Effector memory CD4-positive, alpha-beta T cell (primary cell): ENCODE results near the gene OR51M1.

Source experiments
- DNase-seq, 3 donors: peaks; one replicate each; pipeline ENCODE4 v3.0.0-alpha.2; 2020
- H3K27ac ChIP-seq: 2 replicates; pipeline ENCODE4 v1.7.0; 2013; ENCODE audit warnings: mild to moderate bottlenecking, low read length, moderate library complexity; ENCODE audit not compliant: insufficient read depth, poor library complexity, severe bottlenecking
- H3K27me3 ChIP-seq: replicated peaks from 2 replicates; pipeline ENCODE4 v1.7.0; 2013; ENCODE audit warnings: mild to moderate bottlenecking, low read length; ENCODE audit not compliant: insufficient read depth, control insufficient read depth, poor library complexity, severe bottlenecking
- H3K36me3 ChIP-seq: 2 replicates; pipeline ENCODE4 v1.7.0; 2013; ENCODE audit warnings: mild to moderate bottlenecking, low read length, moderate library complexity; ENCODE audit not compliant: control insufficient read depth, insufficient read depth
- H3K4me1 ChIP-seq: 2 replicates; pipeline ENCODE4 v1.7.0; 2013; ENCODE audit warnings: low read length, mild to moderate bottlenecking; ENCODE audit not compliant: control insufficient read depth, insufficient read depth, poor library complexity, severe bottlenecking
- H3K4me3 ChIP-seq: 2 replicates; pipeline ENCODE4 v1.7.0; 2013; ENCODE audit warnings: low read length, low read depth, mild to moderate bottlenecking; ENCODE audit not compliant: insufficient read depth, poor library complexity, severe bottlenecking
- H3K9me3 ChIP-seq: 2 replicates; pipeline ENCODE4 v1.7.0; 2013; ENCODE audit warnings: mild to moderate bottlenecking, low read length, moderate library complexity; ENCODE audit not compliant: control insufficient read depth

OR51M1 gene

GRCh38 chr11:5384335-5384734 lies 723 bp downstream of the OR51M1 start:
- H3K27ac ChIP-seq: no peak overlapping the region
- H3K36me3 ChIP-seq: no peaks in the 10 kb centered on the region
- H3K9me3 ChIP-seq: no peaks in the 10 kb centered on the region
- DNase-seq: no peak
- no peak overlapping the region for H3K4me3 ChIP-seq
- H3K27me3 ChIP-seq: no peaks in the 10 kb centered on the region
- no peaks in the 10 kb centered on the region for H3K4me1 ChIP-seq

GRCh38 chr11:5390210-5390609 lies 6.6 kb downstream of the OR51M1 start:
- no peaks in the 10 kb centered on the region for H3K9me3 ChIP-seq
- DNase-seq: no peak

DNA sequence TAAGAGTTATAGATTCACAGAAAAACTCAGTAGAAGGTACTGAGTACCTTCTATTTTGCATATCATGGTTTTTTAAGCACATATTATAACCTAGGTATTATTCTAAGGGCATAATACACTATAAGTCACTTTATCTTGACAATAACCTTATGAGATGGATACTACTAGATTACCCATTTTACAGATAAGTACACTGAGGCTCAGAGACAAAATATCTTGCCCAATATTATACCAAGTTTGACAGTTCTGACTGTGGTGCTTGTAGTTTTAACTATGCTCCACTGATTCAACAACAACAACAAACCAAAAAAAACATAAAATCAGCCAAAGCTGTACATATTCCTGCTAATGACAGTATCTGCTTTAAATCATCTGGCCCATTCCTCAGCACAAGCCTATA lies 10.5 kb downstream of the OR51M1 start:
- no peak for DNase-seq

More at GRCh38 chr11:5390210-5390609, 6.6 kb downstream of the OR51M1 start:
- Histone ChIP-seq H3K4me3 (no peak overlapping the region), H3K36me3 (no peaks in the 10 kb centered on the region), H3K27ac (no peak overlapping the region), H3K27me3 (no peaks in the 10 kb centered on the region), H3K4me1 (no peaks in the 10 kb centered on the region)

DNA sequence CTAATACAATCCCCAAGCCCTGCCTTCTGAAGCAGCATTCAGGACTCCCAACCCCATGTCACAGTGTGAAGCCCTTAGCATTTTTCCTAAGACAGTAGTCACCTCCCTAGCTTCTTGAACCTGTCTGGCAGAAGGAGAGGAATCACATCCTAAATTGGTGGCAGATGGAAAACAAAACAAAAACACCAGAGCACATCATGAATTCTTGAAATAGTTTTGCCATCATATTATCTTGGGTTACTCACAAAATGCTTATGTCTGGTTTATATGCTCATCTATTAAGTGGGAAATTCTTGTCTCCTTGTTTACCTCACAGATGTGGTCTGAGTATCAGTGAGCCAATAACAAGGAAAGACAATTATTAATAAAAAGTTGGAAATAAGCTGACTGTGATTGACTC lies 15.3 kb downstream of the OR51M1 start:
- Histone ChIP-seq H3K9me3 (no peaks in the 10 kb centered on the region), H3K4me3 (no peak overlapping the region), H3K4me1 (no peaks in the 10 kb centered on the region), H3K36me3 (no peaks in the 10 kb centered on the region), H3K27me3 (no peaks in the 10 kb centered on the region), H3K27ac (no peak overlapping the region)
- no peak for DNase-seq

More for the DNA sequence above, 10.5 kb downstream of the OR51M1 start:
- H3K4me1 ChIP-seq: no peaks in the 10 kb centered on the region
- H3K27me3 ChIP-seq: no peaks in the 10 kb centered on the region
- no peaks in the 10 kb centered on the region for H3K9me3 ChIP-seq
- H3K36me3 ChIP-seq: no peaks in the 10 kb centered on the region
- no peak overlapping the region for H3K27ac ChIP-seq
- no peak overlapping the region for H3K4me3 ChIP-seq

DNA sequence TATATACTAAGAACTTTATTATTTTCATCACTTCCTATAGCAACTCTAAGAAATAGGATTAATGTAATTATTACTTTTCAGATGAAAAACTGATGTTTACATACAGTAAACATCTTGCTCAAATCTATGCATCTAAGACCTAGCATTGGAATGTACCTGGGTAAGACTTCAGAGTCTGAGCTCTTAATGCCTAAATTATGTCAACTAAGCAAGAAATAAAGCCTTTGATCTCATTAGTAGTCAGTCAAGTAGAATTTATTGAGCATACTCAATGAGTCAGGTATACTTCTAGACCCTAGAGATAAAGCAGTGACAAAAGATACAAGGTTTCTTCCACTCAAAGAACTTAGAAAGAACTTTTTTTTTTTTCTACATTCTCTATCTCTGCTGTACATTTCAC lies 21.6 kb downstream of the OR51M1 start:
- Histone ChIP-seq H3K4me1 (no peaks in the 10 kb centered on the region), H3K27me3 (no peaks in the 10 kb centered on the region), H3K9me3 (no peaks in the 10 kb centered on the region), H3K4me3 (no peak overlapping the region), H3K27ac (no peak overlapping the region), H3K36me3 (no peaks in the 10 kb centered on the region)
- no peak for DNase-seq

- DNase-seq: no peak
- no peaks in the 10 kb centered on the region for H3K36me3 ChIP-seq
- H3K27me3 ChIP-seq: no peaks in the 10 kb centered on the region
- no peaks in the 10 kb centered on the region for H3K4me1 ChIP-seq
- no peak overlapping the region for H3K27ac ChIP-seq
- H3K9me3 ChIP-seq: no peaks in the 10 kb centered on the region
- H3K4me3 ChIP-seq: no peak overlapping the region
Measured at GRCh38 chr11:5420993-5421392, 37.4 kb downstream of the OR51M1 start.

DNA sequence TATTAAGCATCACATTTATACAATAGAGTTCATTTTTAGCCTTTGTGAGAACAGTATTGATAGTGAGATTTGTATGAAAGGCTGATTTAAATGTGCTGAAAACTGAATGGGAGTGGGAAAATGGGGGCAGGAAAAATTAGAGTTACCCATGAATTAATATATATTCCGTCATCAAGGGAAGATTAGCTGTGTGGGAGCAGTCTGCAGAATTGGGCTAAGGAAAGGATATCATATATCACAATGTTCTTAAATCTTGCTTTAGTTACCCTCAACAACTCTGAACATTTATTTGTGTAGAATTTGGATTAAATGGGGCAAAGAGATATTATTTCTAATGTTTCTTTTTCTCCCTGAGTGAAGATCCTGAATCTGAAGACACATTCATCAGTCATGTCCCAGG lies 38.2 kb downstream of the OR51M1 start, which contains the start of gene OR51Q1:
Gene OR51Q1 (plus strand): TSS at position 301 of the 400 bp plus-strand sequence. CDS start 90 bp downstream, at position 391.
- Histone ChIP-seq H3K4me1 (no peaks in the 10 kb centered on the region), H3K9me3 (no peaks in the 10 kb centered on the region)

GRCh38 chr11:5423131-5423530 lies 39.5 kb downstream of the OR51M1 start:
- DNase-seq: no peak
- Histone ChIP-seq H3K9me3 (no peaks in the 10 kb centered on the region), H3K4me1 (no peaks in the 10 kb centered on the region), H3K36me3 (no peaks in the 10 kb centered on the region), H3K27ac (no peak overlapping the region), H3K4me3 (no peak overlapping the region), H3K27me3 (no peaks in the 10 kb centered on the region)

More for the DNA sequence above, 38.2 kb downstream of the OR51M1 start, which contains the start of gene OR51Q1:
- H3K27me3 ChIP-seq: no peaks in the 10 kb centered on the region
- no peak within 1 kb of the TSS for H3K27ac ChIP-seq
- no peak within 1 kb of the TSS for H3K4me3 ChIP-seq
- DNase-seq: no peak
- no peaks in the 10 kb centered on the region for H3K36me3 ChIP-seq

GRCh38 chr11:5441414-5441813 lies 57.8 kb downstream of the OR51M1 start, which contains the start of gene OR51I1:
TSS of gene OR51I1 (minus strand) at chr11:5441514. CDS start at chr11:5441514, 0 bp downstream.
- DNase-seq: no peak
- Histone ChIP-seq H3K27me3 (no peaks in the 10 kb centered on the region), H3K9me3 (no peaks in the 10 kb centered on the region), H3K27ac (no peak within 1 kb of the TSS), H3K4me1 (no peaks in the 10 kb centered on the region), H3K36me3 (no peaks in the 10 kb centered on the region), H3K4me3 (no peak within 1 kb of the TSS)
